A549 (cell line): Measurements from ENCODE around the gene LRRC28. TPM values are rescaled to one million over a fixed set of nuclear protein-coding genes. Genes with fewer than 3 reads are reported as not detected.

Source experiments
- ATAC-seq, 2 experiments: fragments of 200-7000 bp in 1 of 2; fragments of >200 bp in 1 of 2; cut with Nextera tagmentation in 1 of 2; cut with Tn5 transposase in 1 of 2; 3 replicates each; pipeline versions ENCODE4 v1.8.0 to v1.9.1; 2018 to 2020; ENCODE audit warnings: mild to moderate bottlenecking in 1 of 2, moderate library complexity in 1 of 2
- CTCF ChIA-PET: fragments of 300-600 bp; sonication (Branson Sonifier 250); formaldehyde crosslinking; extraction: SDS; loops from one replicate; lab custom pipeline; 2021; ENCODE audit warnings: antibody characterized with exemption, inconsistent platforms; lab: Yijun Ruan, JAX
- POLR2A ChIA-PET: fragments of 350-600 bp; formaldehyde crosslinking; extraction: SDS; loops from one replicate; lab custom pipeline; 2021; ENCODE audit warnings: antibody characterized with exemption, inconsistent platforms; lab: Yijun Ruan, JAX
- DNase-seq, 2 experiments: peaks; one replicate each; pipeline versions ENCODE4 v3.0.0 to v3.0.0-alpha.2; 2011 to 2016; ENCODE audit warnings: low read depth in 1 of 2, low spot score in 1 of 2
- FAIRE-seq: peaks from 2 replicates; lab custom pipeline; 2011; peaks lifted over from hg19 to GRCh38; lab: Jason Lieb, UNC
- H3K27ac ChIP-seq, 2 experiments: fragments of >200 bp; sonication (Bioruptor Twin); formaldehyde crosslinking; 3 replicates each; pipeline ENCODE4 v1.5.1; 2016 to 2017
- H3K4me1 ChIP-seq: fragments of >200 bp; sonication (Bioruptor Twin); formaldehyde crosslinking; 3 replicates; pipeline ENCODE4 v1.6.1; 2016
- H3K4me2 ChIP-seq: fragments of >200 bp; sonication (Bioruptor Twin); formaldehyde crosslinking; 3 replicates; pipeline ENCODE4 v1.6.1; 2016
- H3K4me3 ChIP-seq: fragments of >200 bp; sonication (Bioruptor Twin); formaldehyde crosslinking; 3 replicates; pipeline ENCODE4 v1.5.1; 2016
- H3K9me3 ChIP-seq: fragments of >200 bp; sonication (Bioruptor Twin); formaldehyde crosslinking; 3 replicates; pipeline ENCODE4 v1.6.1; 2016
- CHD4 ChIP-seq: fragments of 200-600 bp; sonication (generic); IDR thresholded peaks from 2 replicates; pipeline ENCODE4 v1.6.1; 2016; ENCODE audit warnings: antibody characterized with exemption, mild to moderate bottlenecking, borderline replicate concordance
- CTCF ChIP-seq: fragments of >200 bp; sonication (Bioruptor Twin); formaldehyde crosslinking; IDR thresholded peaks from 3 replicates; pipeline ENCODE4 v1.5.1; 2016
- EP300 ChIP-seq, 2 experiments: fragments of >200 bp; sonication (Bioruptor Twin); formaldehyde crosslinking; IDR thresholded peaks; 2 replicates in 1 of 2; 3 replicates in 1 of 2; pipeline ENCODE4 v1.6.1; 2016 to 2017
- FOSB ChIP-seq: fragments of 250-450 bp; sonication (Bioruptor Pico); IDR thresholded peaks from 2 replicates; pipeline ENCODE4 v1.5.0; 2020; ENCODE audit warnings: mild to moderate bottlenecking, moderate library complexity
- FOXS1 ChIP-seq: fragments of 250-450 bp; sonication (Bioruptor Pico); IDR thresholded peaks from 2 replicates; pipeline ENCODE4 v1.5.0; 2020; ENCODE audit warnings: mild to moderate bottlenecking, moderate library complexity
- HDAC2 ChIP-seq: fragments of 200-600 bp; sonication (generic); IDR thresholded peaks from 2 replicates; pipeline ENCODE4 v1.6.1; 2016
- HOXA7 ChIP-seq: fragments of 250-450 bp; sonication (Bioruptor Pico); IDR thresholded peaks from 2 replicates; pipeline ENCODE4 v1.5.0; 2020; ENCODE audit warnings: mild to moderate bottlenecking, moderate library complexity
- JUNB ChIP-seq: fragments of >200 bp; sonication (Bioruptor Twin); formaldehyde crosslinking; IDR thresholded peaks from 2 replicates; pipeline ENCODE4 v1.6.1; 2016
- KDM1A ChIP-seq: fragments of 200-600 bp; sonication (generic); IDR thresholded peaks from 2 replicates; pipeline ENCODE4 v1.6.1; 2016; ENCODE audit warnings: low read depth, mild to moderate bottlenecking
- KDM5A ChIP-seq: fragments of 200-600 bp; sonication (generic); IDR thresholded peaks from 2 replicates; pipeline ENCODE4 v1.6.1; 2016; ENCODE audit warnings: antibody characterized with exemption, mild to moderate bottlenecking
- MAZ ChIP-seq: fragments of 150-350 bp; IDR thresholded peaks from 2 replicates; pipeline ENCODE4 v1.6.1; 2014; ENCODE audit warnings: antibody characterized with exemption, low read depth, low read length, borderline replicate concordance
- MYC ChIP-seq: IDR thresholded peaks from 2 replicates; pipeline ENCODE4 v1.6.1; 2012; ENCODE audit warnings: mild to moderate bottlenecking, inconsistent platforms, low read length, improper control_type of control experiment, borderline replicate concordance
- NPAS2 ChIP-seq: fragments of 250-450 bp; sonication (Bioruptor Pico); IDR thresholded peaks from 2 replicates; pipeline ENCODE4 v1.8.0; 2022; ENCODE audit warnings: mild to moderate bottlenecking, moderate library complexity, borderline replicate concordance
- POLR2A ChIP-seq: IDR thresholded peaks from 2 replicates; pipeline ENCODE4 v1.6.1; 2012; ENCODE audit warnings: mild to moderate bottlenecking, low read length
- RARB ChIP-seq: fragments of 250-450 bp; sonication (Bioruptor Pico); IDR thresholded peaks from 2 replicates; pipeline ENCODE4 v1.8.0; 2021; ENCODE audit warnings: mild to moderate bottlenecking, moderate library complexity
- RCOR1 ChIP-seq: fragments of 150-350 bp; IDR thresholded peaks from 2 replicates; pipeline ENCODE4 v1.6.1; 2014; ENCODE audit warnings: antibody characterized with exemption, low read length, low read depth
- RFX5 ChIP-seq: fragments of 450-650 bp; IDR thresholded peaks from 2 replicates; pipeline ENCODE4 v1.7.1; 2014; ENCODE audit warnings: antibody characterized with exemption, mild to moderate bottlenecking, moderate library complexity
- SMC3 ChIP-seq: fragments of >200 bp; sonication (Bioruptor Twin); formaldehyde crosslinking; IDR thresholded peaks from 3 replicates; pipeline ENCODE4 v1.6.1; 2018; ENCODE audit warnings: inconsistent platforms
- SREBF2 ChIP-seq: fragments of 450-650 bp; IDR thresholded peaks from 2 replicates; pipeline ENCODE4 v1.6.1; 2014; ENCODE audit warnings: mild to moderate bottlenecking, moderate library complexity
- TP53 ChIP-seq: fragments of 250-450 bp; sonication (Bioruptor Pico); IDR thresholded peaks from 2 replicates; pipeline ENCODE4 v1.5.0; 2021; ENCODE audit warnings: mild to moderate bottlenecking, moderate library complexity
- ZFP36 ChIP-seq: fragments of 450-650 bp; IDR thresholded peaks from 2 replicates; pipeline ENCODE4 v1.6.1; 2014; ENCODE audit warnings: borderline replicate concordance; ENCODE audit not compliant: partially characterized antibody
- ZNF302 ChIP-seq: fragments of 250-450 bp; sonication (Bioruptor Pico); IDR thresholded peaks from 2 replicates; pipeline ENCODE4 v1.9.0; 2021; ENCODE audit warnings: inconsistent platforms, mild to moderate bottlenecking, moderate library complexity
- ZSCAN20 ChIP-seq: fragments of 250-450 bp; sonication (Bioruptor Pico); IDR thresholded peaks from 2 replicates; pipeline ENCODE4 v1.8.0; 2022; ENCODE audit warnings: mild to moderate bottlenecking, moderate library complexity
- WGBS: methylation state at CpG from one replicate; pipeline ENCODE4 v1.1.6; 2017; ENCODE audit errors: missing lambda C conversion rate; 5-methylcytosine and 5-hydroxymethylcytosine counted together
- polyA plus RNA-seq, 4 experiments: library from polyadenylated mRNA; depleted of rRNA in 3 of 4; stranded (reverse); fragments of >200 nt; fragmentation: RNase III in 1 of 4; extraction: RNeasy Plus Mini Kit Qiagen cat#74134 plus additional on column Dnase treatment in 1 of 4; gene quantifications; 2 replicates in 3 of 4; 3 replicates in 1 of 4; pipeline ENCODE4 v1.2.3, GENCODE V29; 2011 to 2017
- TF ChIP-seq, protein P1 (sequence below): fragments of 250-450 bp; sonication (Bioruptor Pico); IDR thresholded peaks from 2 replicates; pipeline ENCODE4 v1.5.0; 2021; ENCODE audit warnings: mild to moderate bottlenecking, moderate library complexity, borderline replicate concordance
- TF ChIP-seq, protein P2 (sequence below): IDR thresholded peaks from 2 replicates; pipeline ENCODE4 v1.6.1; 2012
- TF ChIP-seq, protein P3 (sequence below): fragments of >200 bp; sonication (Bioruptor Twin); formaldehyde crosslinking; IDR thresholded peaks from 2 replicates; pipeline ENCODE4 v1.6.1; 2016

LRRC28 gene
- polyA plus RNA-seq, 2 of the 4 experiments (the other 2 are of a cell fraction): 19.6 to 62.4 TPM

DNA sequence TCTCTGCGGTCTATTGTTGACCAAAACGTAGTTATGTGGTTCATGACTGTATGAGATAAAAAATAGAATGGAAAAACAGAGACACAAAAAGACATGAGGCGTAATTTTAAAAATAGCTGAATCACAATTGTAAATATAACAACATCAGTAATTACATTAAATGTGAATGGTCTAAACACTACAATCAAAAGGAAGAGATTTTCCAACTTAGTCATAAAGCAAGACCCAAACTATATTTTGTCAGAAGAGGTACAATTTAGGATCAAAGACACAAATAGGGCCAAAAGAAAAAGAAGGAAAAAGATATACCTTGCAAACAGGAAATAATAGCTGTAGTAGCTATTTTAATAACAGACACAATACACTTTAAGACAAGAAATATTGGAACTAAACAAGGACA lies 61.5 kb downstream of the LRRC28 start:
- 94% methylated on average over 3 of the region's 3 CpGs for WGBS
- ATAC-seq (no peak), DNase-seq (no peak), FAIRE-seq (peak; percentile 51)
- Histone ChIP-seq H3K9me3 (peaks cover 21% of the 10 kb centered on the region), H3K27ac (no peak overlapping the region), H3K4me1 (no peaks in the 10 kb centered on the region), H3K4me2 (no peak overlapping the region), H3K4me3 (no peak overlapping the region)
- ChIA-PET CTCF (interaction anchor here (3.2 kb wide), 1 partner anchor 391 kb away, joined by 11 read pairs; no protein-coding TSS in a partner anchor), POLR2A (no interaction called here)
- no peak for TF ChIP-seq ZSCAN20 (CRISPR knock-in tag)
- TF ChIP-seq KDM1A: 0 out of 2 replicates have a peak, but pooled peaks have one; percentile 40
- no peak for TF ChIP-seq RARB
- TF ChIP-seq RFX5: no peak
- TF ChIP-seq, all 56 proteins: peak for 1

DNA sequence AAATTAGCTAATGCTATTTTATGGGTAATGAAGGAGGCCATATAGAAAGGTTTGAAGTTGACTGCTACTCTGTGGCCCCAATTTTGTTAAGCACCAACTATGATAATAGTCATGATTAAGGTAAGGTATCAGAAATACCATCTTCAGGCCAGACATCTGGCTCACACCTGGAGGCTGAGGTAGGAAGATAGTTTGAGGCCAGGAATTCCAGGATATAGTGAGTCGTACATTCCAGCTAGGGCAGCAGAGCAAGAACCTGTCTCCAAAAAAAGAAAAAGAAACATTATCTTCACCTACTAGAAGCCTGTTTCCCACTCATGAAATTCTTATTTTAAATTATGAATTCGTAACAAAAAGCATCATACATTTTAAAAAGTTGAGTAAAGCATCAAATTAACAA lies 64.4 kb downstream of the LRRC28 start:
- Histone ChIP-seq H3K4me2 (no peak overlapping the region), H3K27ac (no peak overlapping the region), H3K4me1 (peaks cover 6% of the 10 kb centered on the region), H3K9me3 (peaks cover 21% of the 10 kb centered on the region), H3K4me3 (no peak overlapping the region)
- TF ChIP-seq RFX5: no peak
- TF ChIP-seq NPAS2: no peak
- no peak for TF ChIP-seq FOXS1 (CRISPR knock-in tag)
- TF ChIP-seq JUNB: no peak
- no peak for TF ChIP-seq MAZ
- TF ChIP-seq RARB: no peak
- TF ChIP-seq CTCF: no peak
- TF ChIP-seq EP300 (IDR thresholded peaks at IDR 0.05): no peak
- no peak for TF ChIP-seq CHD4
- no peak for TF ChIP-seq ZFP36
- TF ChIP-seq, protein P1, sequence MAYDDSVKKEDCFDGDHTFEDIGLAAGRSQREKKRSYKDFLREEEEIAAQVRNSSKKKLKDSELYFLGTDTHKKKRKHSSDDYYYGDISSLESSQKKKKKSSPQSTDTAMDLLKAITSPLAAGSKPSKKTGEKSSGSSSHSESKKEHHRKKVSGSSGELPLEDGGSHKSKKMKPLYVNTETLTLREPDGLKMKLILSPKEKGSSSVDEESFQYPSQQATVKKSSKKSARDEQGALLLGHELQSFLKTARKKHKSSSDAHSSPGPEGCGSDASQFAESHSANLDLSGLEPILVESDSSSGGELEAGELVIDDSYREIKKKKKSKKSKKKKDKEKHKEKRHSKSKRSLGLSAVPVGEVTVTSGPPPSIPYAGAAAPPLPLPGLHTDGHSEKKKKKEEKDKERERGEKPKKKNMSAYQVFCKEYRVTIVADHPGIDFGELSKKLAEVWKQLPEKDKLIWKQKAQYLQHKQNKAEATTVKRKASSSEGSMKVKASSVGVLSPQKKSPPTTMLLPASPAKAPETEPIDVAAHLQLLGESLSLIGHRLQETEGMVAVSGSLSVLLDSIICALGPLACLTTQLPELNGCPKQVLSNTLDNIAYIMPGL: no peak
- TF ChIP-seq ZNF302 (CRISPR knock-in tag): no peak
- FAIRE-seq: no peak
- ATAC-seq: no peak
- POLR2A ChIA-PET: no interaction called here
- CTCF ChIA-PET: interaction anchor here (0.6 to 3.2 kb wide), 2 partner anchors 263 to 388 kb away, joined by 3 to 11 read pairs; no protein-coding TSS in a partner anchor
- WGBS: 88% methylated on average over 2 of the region's 2 CpGs
- DNase-seq: no peak

DNA sequence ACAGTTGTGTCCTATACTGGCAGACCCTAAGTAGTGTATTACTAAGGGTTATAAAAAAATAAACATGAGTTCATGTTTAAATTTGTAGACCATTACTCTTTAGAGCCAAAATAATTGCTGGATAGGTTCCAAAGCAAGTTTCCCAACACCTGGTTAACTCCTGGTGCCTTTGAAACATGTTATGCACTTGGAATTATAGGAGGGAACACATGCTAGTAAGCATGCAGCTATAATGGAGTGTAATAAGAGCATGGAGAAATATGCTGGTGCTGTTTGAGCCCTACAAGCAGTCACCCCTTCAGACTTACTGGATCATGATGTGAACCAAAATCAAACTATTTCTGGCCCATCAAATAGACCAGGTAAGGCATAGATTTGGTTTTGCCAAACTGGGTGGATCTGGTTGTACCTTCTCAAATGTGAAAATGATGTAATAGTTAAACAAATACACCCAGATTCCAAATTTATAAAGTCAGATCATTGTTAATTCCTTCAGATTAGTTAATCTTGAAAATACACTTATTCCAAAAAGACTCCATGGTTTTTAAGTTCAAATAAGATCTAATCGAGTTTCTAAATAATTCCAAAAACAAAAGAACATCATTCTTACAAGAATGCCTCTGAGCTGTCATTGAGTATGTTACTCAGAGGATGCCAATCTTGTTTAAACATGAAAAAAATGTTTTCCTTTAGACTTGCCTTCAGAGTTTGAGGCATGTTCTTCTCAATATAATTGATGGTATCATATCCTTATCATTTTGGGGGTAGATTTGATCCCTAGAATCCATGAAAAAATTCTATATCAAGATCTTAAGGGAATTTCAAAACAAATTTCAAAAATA lies 69.3 kb downstream of the LRRC28 start:
- Histone ChIP-seq H3K4me2 (peak overlapping the region; percentile 33), H3K4me1 (peaks cover 51% of the 10 kb centered on the region), H3K27ac (peak overlapping the region; percentile 87 to 91), H3K4me3 (no peak overlapping the region), H3K9me3 (peaks cover 8% of the 10 kb centered on the region)
- ATAC-seq: no peak
- FAIRE-seq: peak; percentile 86
- DNase-seq: no peak
- POLR2A ChIA-PET: no interaction called here
- TF ChIP-seq MYC (no peak), SREBF2 (no peak), POLR2A (no peak), HDAC2 (no peak), HOXA7 (CRISPR knock-in tag) (no peak), SMC3 (no peak), FOSB (CRISPR knock-in tag) (no peak), TP53 (no peak), JUNB (no peak), FOXS1 (CRISPR knock-in tag) (no peak), KDM5A (no peak), RCOR1 (no peak)
- TF ChIP-seq, protein P2, sequence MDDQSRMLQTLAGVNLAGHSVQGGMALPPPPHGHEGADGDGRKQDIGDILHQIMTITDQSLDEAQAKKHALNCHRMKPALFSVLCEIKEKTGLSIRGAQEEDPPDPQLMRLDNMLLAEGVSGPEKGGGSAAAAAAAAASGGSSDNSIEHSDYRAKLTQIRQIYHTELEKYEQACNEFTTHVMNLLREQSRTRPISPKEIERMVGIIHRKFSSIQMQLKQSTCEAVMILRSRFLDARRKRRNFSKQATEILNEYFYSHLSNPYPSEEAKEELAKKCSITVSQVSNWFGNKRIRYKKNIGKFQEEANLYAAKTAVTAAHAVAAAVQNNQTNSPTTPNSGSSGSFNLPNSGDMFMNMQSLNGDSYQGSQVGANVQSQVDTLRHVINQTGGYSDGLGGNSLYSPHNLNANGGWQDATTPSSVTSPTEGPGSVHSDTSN: no peak
- TF ChIP-seq, protein P3, sequence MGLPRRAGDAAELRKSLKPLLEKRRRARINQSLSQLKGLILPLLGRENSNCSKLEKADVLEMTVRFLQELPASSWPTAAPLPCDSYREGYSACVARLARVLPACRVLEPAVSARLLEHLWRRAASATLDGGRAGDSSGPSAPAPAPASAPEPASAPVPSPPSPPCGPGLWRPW: no peak
- 0% methylated on average over 1 of the region's 1 CpG for WGBS
- CTCF ChIA-PET: interaction anchor here (1.0 kb wide), 1 partner anchor 11 kb away, joined by 3 read pairs; no protein-coding TSS in a partner anchor
